Panc1 (cell line): Measurements from ENCODE around the gene UCP1. TPM values are rescaled to one million over a fixed set of nuclear protein-coding genes. Genes with fewer than 3 reads are reported as not detected.
"Not testable (repeated sequence)": the region's sequence is repeated elsewhere in the genome, so short reads cannot be mapped to it uniquely, and the experiment has no call there.

Experiments used
- ATAC-seq: fragments of 200-7000 bp; cut with Tn5 transposase; 2 replicates; pipeline ENCODE4 v1.9.1; 2020; ENCODE audit warnings: mild to moderate bottlenecking, moderate library complexity
- BruUV-seq: library from RNA; stranded (reverse); fragments of 400-500 nt; replicated peaks from 2 replicates; lab custom pipeline; 2021; lab: Mats Ljungman, UMichigan
- CTCF ChIA-PET: fragments of 300-600 bp; sonication (Branson Sonifier 250); formaldehyde crosslinking; loops from one replicate; lab custom pipeline; 2022; ENCODE audit warnings: antibody characterized with exemption; lab: Charles Lee
- POLR2A ChIA-PET: fragments of 300-600 bp; sonication (Branson Sonifier 250); formaldehyde crosslinking; loops from one replicate; lab custom pipeline; 2022; ENCODE audit warnings: antibody characterized with exemption; lab: Charles Lee
- DNase-seq: peaks from one replicate; pipeline ENCODE4 v3.0.0-alpha.2; 2010; ENCODE audit warnings: low read depth, low spot score
- H3K27ac ChIP-seq: 2 replicates; pipeline ENCODE4 v1.5.1; 2011; ENCODE audit warnings: mild to moderate bottlenecking, low read length, inconsistent platforms
- H3K27me3 ChIP-seq: fragments of 200-500 bp; sonication (Bioruptor generic); 2 replicates; pipeline ENCODE4 v1.6.0; 2014; ENCODE audit warnings: low read length, inconsistent platforms; ENCODE audit not compliant: control insufficient read depth, insufficient read depth
- H3K36me3 ChIP-seq: fragments of 200-500 bp; sonication (Bioruptor generic); 2 replicates; pipeline ENCODE4 v1.5.1; 2014; ENCODE audit warnings: inconsistent platforms, mild to moderate bottlenecking, low read length, moderate library complexity; ENCODE audit not compliant: control insufficient read depth, insufficient read depth
- H3K4me1 ChIP-seq: 2 replicates; pipeline ENCODE4 v1.5.1; 2011; ENCODE audit warnings: inconsistent platforms, mild to moderate bottlenecking, low read length, moderate library complexity; ENCODE audit not compliant: control insufficient read depth, insufficient read depth
- H3K4me3 ChIP-seq, 2 experiments: 2 replicates each; pipeline ENCODE4 v1.5.1; 2011 to 2012; ENCODE audit warnings: low read depth in 2 of 2, low read length in 2 of 2, mild to moderate bottlenecking in 2 of 2, inconsistent platforms in 1 of 2, moderate library complexity in 1 of 2
- H3K9me3 ChIP-seq: fragments of 200-500 bp; sonication (Bioruptor generic); 2 replicates; pipeline ENCODE4 v1.5.1; 2014; ENCODE audit warnings: low read depth, mild to moderate bottlenecking, inconsistent platforms, low read length, moderate library complexity; ENCODE audit not compliant: control insufficient read depth, insufficient read depth
- CTCF ChIP-seq: fragments of 450-650 bp; IDR thresholded peaks from 2 replicates; pipeline ENCODE4 v1.5.1; 2017; ENCODE audit warnings: mild to moderate bottlenecking
- POLR2AphosphoS5 ChIP-seq: IDR thresholded peaks from 2 replicates; pipeline ENCODE4 v1.6.1; 2012; ENCODE audit warnings: mild to moderate bottlenecking, low read depth, low read length, moderate library complexity
- REST ChIP-seq, 2 experiments: IDR thresholded peaks; 2 replicates each; pipeline ENCODE4 v1.6.1; 2011 to 2012; ENCODE audit warnings: low read depth in 2 of 2, control low read depth in 1 of 2, low read length in 1 of 2, mild to moderate bottlenecking in 1 of 2, moderate library complexity in 1 of 2; ENCODE audit not compliant: insufficient read depth in 1 of 2
- SIN3A ChIP-seq: IDR thresholded peaks from 2 replicates; pipeline ENCODE4 v1.6.1; 2012; ENCODE audit warnings: low read depth, mild to moderate bottlenecking, low read length, moderate library complexity, borderline replicate concordance; ENCODE audit not compliant: insufficient read depth
- TCF7L2 ChIP-seq: IDR thresholded peaks from 2 replicates; pipeline ENCODE4 v1.6.1; 2011; ENCODE audit warnings: mild to moderate bottlenecking, low read depth, low read length, inconsistent platforms
- in situ Hi-C: cut with HindIII; loops from 2 replicates; pipeline ENCODE4 v1.10.0; 2016; ENCODE audit warnings: low sequenced_read_pairs, low pct_unique_long_range_greater_than_20kb
- intact Hi-C: fragments of 100-400 bp; cut with micrococcal nuclease; formaldehyde crosslinking; loops from one replicate; pipeline ENCODE4 v1.10.0; 2022; ENCODE audit not compliant: unreplicated experiment
- total RNA-seq: library from RNA; stranded (reverse); gene quantifications from one replicate; pipeline ENCODE4 v1.2.1, GENCODE V29; 2021; ENCODE audit not compliant: unreplicated experiment

Gene UCP1
- total RNA-seq, 1 experiment from 2014 or later = not detected

- ChIA-PET CTCF (no interaction called here), POLR2A (no interaction called here)
- intact Hi-C loops = no loop called here
- TF ChIP-seq SIN3A (no peak), POLR2AphosphoS5 (no peak), REST (IDR thresholded peaks at IDR 0.05; ENCODE audit: insufficient read depth in 1 of 2, low read depth in 2 of 2, low read length in 1 of 2) (no peak), CTCF (no peak), TCF7L2 (no peak)
- Histone ChIP-seq H3K36me3 (no peaks in the 10 kb centered on the region), H3K9me3 (no peaks in the 10 kb centered on the region), H3K4me3 (no peak overlapping the region), H3K27ac (no peak overlapping the region), H3K27me3 (no peaks in the 10 kb centered on the region; the same call in 1 of the 2 replicates), H3K4me1 (no peaks in the 10 kb centered on the region)
- no TSS peak for BruUV-seq
- ATAC-seq (no peak), DNase-seq (no peak)
- in situ Hi-C loops = no loop called here
Measured at GRCh38 chr4:140515423-140515822, 53.3 kb downstream of the UCP1 start.

DNA sequence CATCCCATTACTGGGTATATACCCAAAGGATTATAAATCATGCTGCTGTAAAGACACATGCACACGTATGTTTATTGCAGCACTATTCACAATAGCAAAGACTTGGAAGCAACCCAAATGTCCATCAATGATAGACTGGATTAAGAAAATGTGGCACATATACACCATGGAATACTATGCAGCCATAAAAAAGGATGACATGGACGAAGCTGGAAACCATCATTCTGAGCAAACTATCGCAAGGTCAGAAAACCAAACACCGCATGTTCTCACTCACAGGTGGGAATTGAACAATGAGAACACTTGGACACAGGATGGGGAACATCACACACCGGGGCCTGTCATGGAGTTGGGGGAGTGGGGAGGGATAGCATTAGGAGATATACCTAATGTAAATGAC is 55.0 kb downstream of the UCP1 start:
- H3K4me3 ChIP-seq, in situ Hi-C loops, CTCF ChIA-PET, H3K9me3 ChIP-seq, H3K4me1 ChIP-seq, BruUV-seq, POLR2A ChIA-PET, H3K27me3 ChIP-seq, intact Hi-C loops, DNase-seq, ATAC-seq, H3K36me3 ChIP-seq, H3K27ac ChIP-seq: not testable (repeated sequence)

Other genes with a start within 250 kb of the UCP1 start
- 30.2 TPM for gene SCOC, start 195.3 kb downstream of the UCP1 start, total RNA-seq
- 5.4 TPM for gene CLGN, start 141.3 kb downstream of the UCP1 start, total RNA-seq
- not detected for gene MGAT4D, start 70.7 kb downstream of the UCP1 start, total RNA-seq
- 20.9 TPM for gene ELMOD2, start 44.8 kb downstream of the UCP1 start, total RNA-seq
- 21.7 TPM for gene TBC1D9, start 187.4 kb upstream of the UCP1 start, total RNA-seq